Stomach (tissue), 9 donors: Measurements from ENCODE around the gene RTCA. TPM values are rescaled to one million over a fixed set of nuclear protein-coding genes. Genes with fewer than 3 reads are reported as not detected.
"Not testable (repeated sequence)": the region's sequence is repeated elsewhere in the genome, so short reads cannot be mapped to it uniquely, and the experiment has no call there.

Experiments
- DNase-seq, 2 donors: peaks; one replicate each; pipeline versions ENCODE4 v3.0.0 to v3.0.0-alpha.2; 2013 to 2019
- H3K27ac ChIP-seq, 5 donors: fragments of 200-600 bp in 4 of 5; sonication (generic) in 4 of 5; one replicate each; pipeline ENCODE4 v1.5.1; 2013 to 2019; ENCODE audit warnings: mild to moderate bottlenecking in 1 of 5, moderate library complexity in 1 of 5
- H3K27me3 ChIP-seq, 3 donors: fragments of 200-600 bp; sonication (generic); one replicate each; pipeline ENCODE4 v1.5.1; 2017 to 2019; ENCODE audit warnings: mixed run types in 1 of 3
- H3K36me3 ChIP-seq, 4 donors: fragments of 200-600 bp; sonication (generic); 1 replicate in 3 of 4; 2 replicates in 1 of 4; pipeline ENCODE4 v1.5.1; 2016 to 2019
- H3K4me1 ChIP-seq, 4 donors: fragments of 200-600 bp; sonication (generic); one replicate each; pipeline ENCODE4 v1.5.1; 2016 to 2019
- H3K4me3 ChIP-seq, 4 donors: fragments of 200-600 bp; sonication (generic) in 3 of 4; one replicate each; pipeline ENCODE4 v1.5.1; 2016 to 2019; ENCODE audit warnings: mild to moderate bottlenecking in 1 of 4
- H3K9me3 ChIP-seq, 4 donors: fragments of 200-600 bp; sonication (generic); one replicate each; pipeline ENCODE4 v1.5.1; 2016 to 2019
- EP300 ChIP-seq: sonication (generic); formaldehyde crosslinking; IDR thresholded peaks from one replicate; pipeline ENCODE4 v1.6.1; 2017; ENCODE audit warnings: antibody characterized with exemption
- POLR2A ChIP-seq, 4 donors: fragments of 450-650 bp; IDR thresholded peaks; one replicate each; pipeline ENCODE4 v1.6.1; 2016; ENCODE audit warnings: antibody characterized with exemption in 4 of 4, control low read depth in 2 of 4, mild to moderate bottlenecking in 1 of 4, moderate library complexity in 1 of 4
- POLR2AphosphoS5 ChIP-seq, 3 donors: sonication (generic); formaldehyde crosslinking; IDR thresholded peaks; one replicate each; pipeline ENCODE4 v1.6.1; 2016; ENCODE audit warnings: antibody characterized with exemption in 3 of 3
- WGBS, 5 donors: extraction: QIAGEN DNeasy Blood & Tissue Kit in 3 of 5; methylation state at CpG; one replicate each; pipeline versions ENCODE4 v1.1.5 to v1.1.7; 2013 to 2018; 5-methylcytosine and 5-hydroxymethylcytosine counted together
- intact Hi-C: fragments of 100-400 bp; cut with DNase I; formaldehyde crosslinking; loops from one replicate; pipeline ENCODE4 v1.15.1; 2023; ENCODE audit warnings: low total_unique reads
- polyA plus RNA-seq, 3 donors: library from polyadenylated mRNA; stranded (reverse); fragments of 200-250 nt; gene quantifications; one replicate each; pipeline ENCODE4 v1.2.3, GENCODE V29; 2013
- total RNA-seq, 5 donors: library from RNA; depleted of rRNA; stranded (reverse); fragments of >200 nt; gene quantifications; one replicate each; pipeline versions ENCODE4 v1.1.0 to v1.2.3, GENCODE V29; 2014 to 2016
- TF ChIP-seq, protein P1 (sequence below), 7 experiments: fragments of 450-650 bp in 4 of 7; fragments of 200-600 bp in 3 of 7; sonication (generic) in 3 of 7; IDR thresholded peaks; one replicate each; pipeline ENCODE4 v1.5.1; 2016 to 2019; ENCODE audit warnings: antibody characterized with exemption in 7 of 7, control low read depth in 2 of 7, mild to moderate bottlenecking in 1 of 7
- donor health status: healthy with polysubstance abuse.
- donor health status: Bipolar disorder and iron deficiency.
- donor health status: healthy.

Gene RTCA
- total and polyA plus RNA-seq, 8 donors, result 16.5 to 51.9 (median 22.3) TPM

DNA sequence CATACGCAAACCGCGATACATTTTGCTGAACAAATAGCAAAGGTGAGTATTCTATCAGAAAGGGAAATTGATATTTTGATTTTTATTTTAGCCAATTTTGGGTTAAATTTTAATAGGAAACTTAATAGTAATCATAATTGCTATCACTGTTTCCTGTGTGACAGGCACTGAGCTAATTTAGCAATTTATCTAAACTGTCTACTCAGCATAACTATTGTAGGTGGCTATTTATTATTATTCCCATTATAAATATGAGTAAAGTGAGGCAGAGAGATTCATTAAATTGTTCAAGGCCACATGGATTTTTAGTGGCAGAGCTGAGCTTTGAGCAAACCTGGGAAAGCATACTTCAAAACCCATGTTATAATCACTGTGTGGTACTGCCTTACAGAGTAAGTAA lies 21.1 kb downstream of the RTCA start:
- Histone ChIP-seq H3K27ac (no peak overlapping the region), H3K27me3 (no peaks in the 10 kb centered on the region), H3K36me3 (peaks cover 48 to 99% (median 96%) of the 10 kb centered on the region in 4 donors), H3K4me3 (no peak overlapping the region), H3K9me3 (no peaks in the 10 kb centered on the region), H3K4me1 (no peaks in the 10 kb centered on the region)
- WGBS, 5 donors, result 96 to 99% (median 98%) methylated on average over 3 of the region's 3 CpGs
- intact Hi-C loops, result loop anchor here (10.0 kb wide), 1 partner anchor 178 kb away; no protein-coding TSS in a partner anchor
- DNase-seq, result no peak
- TF ChIP-seq POLR2A (IDR thresholded peaks at IDR 0.05) (no peak), EP300 (no peak), POLR2AphosphoS5 (IDR thresholded peaks at IDR 0.05) (no peak)
- TF ChIP-seq, protein P1, sequence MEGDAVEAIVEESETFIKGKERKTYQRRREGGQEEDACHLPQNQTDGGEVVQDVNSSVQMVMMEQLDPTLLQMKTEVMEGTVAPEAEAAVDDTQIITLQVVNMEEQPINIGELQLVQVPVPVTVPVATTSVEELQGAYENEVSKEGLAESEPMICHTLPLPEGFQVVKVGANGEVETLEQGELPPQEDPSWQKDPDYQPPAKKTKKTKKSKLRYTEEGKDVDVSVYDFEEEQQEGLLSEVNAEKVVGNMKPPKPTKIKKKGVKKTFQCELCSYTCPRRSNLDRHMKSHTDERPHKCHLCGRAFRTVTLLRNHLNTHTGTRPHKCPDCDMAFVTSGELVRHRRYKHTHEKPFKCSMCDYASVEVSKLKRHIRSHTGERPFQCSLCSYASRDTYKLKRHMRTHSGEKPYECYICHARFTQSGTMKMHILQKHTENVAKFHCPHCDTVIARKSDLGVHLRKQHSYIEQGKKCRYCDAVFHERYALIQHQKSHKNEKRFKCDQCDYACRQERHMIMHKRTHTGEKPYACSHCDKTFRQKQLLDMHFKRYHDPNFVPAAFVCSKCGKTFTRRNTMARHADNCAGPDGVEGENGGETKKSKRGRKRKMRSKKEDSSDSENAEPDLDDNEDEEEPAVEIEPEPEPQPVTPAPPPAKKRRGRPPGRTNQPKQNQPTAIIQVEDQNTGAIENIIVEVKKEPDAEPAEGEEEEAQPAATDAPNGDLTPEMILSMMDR (IDR thresholded peaks at IDR 0.05), result no peak

DNA sequence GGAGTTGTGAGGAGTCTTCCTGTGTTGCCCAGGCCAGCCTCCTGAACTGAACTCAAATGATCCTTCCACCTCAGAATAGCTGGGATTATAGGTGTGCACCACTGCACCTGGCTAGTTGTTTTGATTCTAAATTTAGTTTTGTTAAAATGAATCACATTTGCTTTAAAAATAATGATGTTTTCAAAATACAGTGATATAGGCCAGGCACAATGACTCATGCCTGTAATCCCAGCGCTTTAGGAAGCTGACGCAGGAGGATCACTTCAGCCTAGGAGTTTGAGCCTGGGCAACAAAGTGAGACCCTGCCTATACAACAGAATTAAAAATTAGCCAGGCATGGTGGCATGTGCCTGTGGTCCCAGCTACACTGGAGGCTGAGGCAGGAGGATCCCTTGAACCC lies 24.3 kb downstream of the RTCA start:
- no peak for TF ChIP-seq POLR2AphosphoS5 (IDR thresholded peaks at IDR 0.05)
- TF ChIP-seq, protein P1 (IDR thresholded peaks at IDR 0.05), result no peak
- TF ChIP-seq EP300, result no peak
- no peak for TF ChIP-seq POLR2A (IDR thresholded peaks at IDR 0.05)
- Histone ChIP-seq H3K36me3 (peaks cover 37 to 95% (median 86%) of the 10 kb centered on the region in 4 donors), H3K27ac (no peak overlapping the region), H3K4me1 (no peaks in the 10 kb centered on the region), H3K9me3 (no peaks in the 10 kb centered on the region), H3K27me3 (no peaks in the 10 kb centered on the region), H3K4me3 (no peak overlapping the region)
- intact Hi-C loops, result no loop called here
- no peak for DNase-seq
- WGBS, 5 donors, result 86 to 96% (median 93%) methylated on average over 2 of the region's 2 CpGs

DNA sequence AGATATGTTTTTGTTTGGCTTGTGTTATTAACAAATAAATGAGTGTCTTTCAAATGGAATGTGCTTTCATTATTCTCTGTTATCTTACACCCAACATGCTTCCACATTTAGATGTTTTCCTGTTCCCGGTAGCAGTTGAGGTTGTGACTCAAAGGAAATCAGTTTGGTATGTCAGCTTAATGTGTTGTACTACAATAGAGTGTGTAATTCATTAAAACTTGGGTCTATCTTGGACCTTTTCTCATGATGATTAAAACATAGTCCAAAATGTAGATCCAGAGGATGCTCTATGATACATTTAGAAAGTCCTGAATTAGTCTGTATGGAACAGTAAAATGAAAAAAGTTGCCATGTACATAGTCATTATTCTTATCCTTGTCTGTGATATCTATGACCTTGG lies 26.7 kb downstream of the RTCA start:
- peak overlapping the region in 1 of 5 donors; percentile 30 for H3K27ac ChIP-seq
- no peaks in the 10 kb centered on the region for H3K4me1 ChIP-seq
- no peak for DNase-seq
- H3K9me3 ChIP-seq, result no peaks in the 10 kb centered on the region
- peaks cover 21 to 71% (median 62%) of the 10 kb centered on the region in 4 donors for H3K36me3 ChIP-seq
- no peak overlapping the region for H3K4me3 ChIP-seq
- TF ChIP-seq POLR2AphosphoS5 (IDR thresholded peaks at IDR 0.05) (no peak), POLR2A (IDR thresholded peaks at IDR 0.05) (no peak), EP300 (no peak)
- TF ChIP-seq, protein P1 (IDR thresholded peaks at IDR 0.05), result no peak
- intact Hi-C loops, result no loop called here
- 30 to 53% (median 44%) methylated on average over 1 of the region's 1 CpG for WGBS, 5 donors
- no peaks in the 10 kb centered on the region for H3K27me3 ChIP-seq

DNA sequence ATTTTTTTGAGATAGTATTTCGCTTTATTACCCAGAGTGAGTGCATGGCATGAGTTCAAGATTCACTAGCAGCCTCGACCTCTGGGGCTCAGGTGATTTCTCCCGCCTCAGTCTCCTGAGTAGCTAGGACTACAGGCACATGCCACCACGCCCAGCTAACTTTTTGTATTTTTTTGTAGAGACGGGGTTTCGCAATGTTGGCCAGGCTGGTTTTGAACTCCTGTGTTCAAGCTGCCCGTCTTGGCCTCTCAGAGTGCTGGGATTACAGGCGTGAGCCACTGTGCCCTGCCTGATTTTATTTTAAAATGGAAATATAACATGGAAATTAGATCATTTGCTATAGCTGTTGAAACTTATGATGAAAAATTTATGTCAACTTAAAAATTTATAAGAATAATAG lies 30.1 kb downstream of the RTCA start:
- H3K36me3 ChIP-seq, result peaks cover 7 to 37% (median 28%) of the 10 kb centered on the region in 4 donors
- intact Hi-C loops, result no loop called here
- peaks cover 0 to 9% (median 6%) of the 10 kb centered on the region in 4 donors for H3K4me1 ChIP-seq
- DNase-seq, result no peak
- no peak overlapping the region for H3K27ac ChIP-seq
- 80 to 87% (median 84%) methylated on average over 8 of the region's 8 CpGs for WGBS, 5 donors
- no peaks in the 10 kb centered on the region for H3K9me3 ChIP-seq
- no peak overlapping the region for H3K4me3 ChIP-seq
- no peaks in the 10 kb centered on the region for H3K27me3 ChIP-seq
- TF ChIP-seq POLR2AphosphoS5 (IDR thresholded peaks at IDR 0.05), result no peak

DNA sequence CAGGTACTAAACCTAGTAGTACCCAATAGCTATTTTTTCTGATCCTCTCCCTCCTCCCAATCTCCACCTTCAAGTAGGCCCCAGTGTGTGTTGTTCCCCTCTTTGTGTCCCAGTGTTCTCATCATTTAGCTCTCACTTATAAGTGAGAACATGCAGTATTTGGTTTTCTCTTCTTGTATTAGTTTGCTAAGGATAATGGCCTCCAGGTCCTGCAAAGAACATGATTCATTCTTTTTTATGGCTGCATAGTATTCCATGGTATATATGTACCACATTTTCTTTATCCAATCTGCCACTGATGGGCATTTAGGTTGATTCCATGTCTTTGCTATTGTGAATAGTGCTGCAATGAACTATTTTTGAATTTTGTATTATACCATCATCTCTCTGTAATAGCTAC lies 31.0 kb downstream of the RTCA start:
- H3K27ac ChIP-seq, H3K4me1 ChIP-seq, intact Hi-C loops, H3K9me3 ChIP-seq, H3K4me3 ChIP-seq, H3K27me3 ChIP-seq, DNase-seq: not testable (repeated sequence)
- H3K36me3 ChIP-seq, result peaks cover 3 to 28% (median 19%) of the 10 kb centered on the region in 4 donors
